GM12873 (cell line): ENCODE measurements around the gene NOL4L.

Experiments used
- TF ChIP-seq, protein P1 (sequence below): IDR thresholded peaks from 2 replicates; pipeline ENCODE4 v1.5.1; 2012; ENCODE audit warnings: low read depth, mild to moderate bottlenecking, moderate library complexity, low read length, control low read depth; ENCODE audit not compliant: insufficient read depth; ENCODE audit errors: missing control alignments

NOL4L gene

GRCh38 chr20:32427996-32428395, 157.1 kb downstream of the NOL4L start:
- TF ChIP-seq, protein P1, sequence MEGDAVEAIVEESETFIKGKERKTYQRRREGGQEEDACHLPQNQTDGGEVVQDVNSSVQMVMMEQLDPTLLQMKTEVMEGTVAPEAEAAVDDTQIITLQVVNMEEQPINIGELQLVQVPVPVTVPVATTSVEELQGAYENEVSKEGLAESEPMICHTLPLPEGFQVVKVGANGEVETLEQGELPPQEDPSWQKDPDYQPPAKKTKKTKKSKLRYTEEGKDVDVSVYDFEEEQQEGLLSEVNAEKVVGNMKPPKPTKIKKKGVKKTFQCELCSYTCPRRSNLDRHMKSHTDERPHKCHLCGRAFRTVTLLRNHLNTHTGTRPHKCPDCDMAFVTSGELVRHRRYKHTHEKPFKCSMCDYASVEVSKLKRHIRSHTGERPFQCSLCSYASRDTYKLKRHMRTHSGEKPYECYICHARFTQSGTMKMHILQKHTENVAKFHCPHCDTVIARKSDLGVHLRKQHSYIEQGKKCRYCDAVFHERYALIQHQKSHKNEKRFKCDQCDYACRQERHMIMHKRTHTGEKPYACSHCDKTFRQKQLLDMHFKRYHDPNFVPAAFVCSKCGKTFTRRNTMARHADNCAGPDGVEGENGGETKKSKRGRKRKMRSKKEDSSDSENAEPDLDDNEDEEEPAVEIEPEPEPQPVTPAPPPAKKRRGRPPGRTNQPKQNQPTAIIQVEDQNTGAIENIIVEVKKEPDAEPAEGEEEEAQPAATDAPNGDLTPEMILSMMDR: no peak

DNA sequence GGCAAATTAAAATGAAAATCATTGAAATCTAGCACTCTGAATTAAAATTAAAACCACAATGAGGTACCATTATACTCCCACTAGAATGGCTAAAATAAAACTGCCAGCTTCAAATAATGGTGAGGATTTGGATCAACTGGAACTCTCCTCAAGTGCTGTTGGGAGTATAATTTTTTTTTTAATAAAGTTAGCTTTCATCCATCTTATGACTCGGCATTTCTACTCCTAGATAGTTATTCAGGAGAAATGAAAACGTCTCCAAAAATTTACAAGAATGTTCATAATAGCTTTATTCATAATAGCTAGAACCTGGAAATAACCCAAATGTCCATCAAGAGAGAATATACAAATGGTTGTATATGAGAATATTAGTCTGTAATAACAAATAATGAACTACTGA, 163.8 kb downstream of the NOL4L start:
- TF ChIP-seq, protein P1: no peak

DNA sequence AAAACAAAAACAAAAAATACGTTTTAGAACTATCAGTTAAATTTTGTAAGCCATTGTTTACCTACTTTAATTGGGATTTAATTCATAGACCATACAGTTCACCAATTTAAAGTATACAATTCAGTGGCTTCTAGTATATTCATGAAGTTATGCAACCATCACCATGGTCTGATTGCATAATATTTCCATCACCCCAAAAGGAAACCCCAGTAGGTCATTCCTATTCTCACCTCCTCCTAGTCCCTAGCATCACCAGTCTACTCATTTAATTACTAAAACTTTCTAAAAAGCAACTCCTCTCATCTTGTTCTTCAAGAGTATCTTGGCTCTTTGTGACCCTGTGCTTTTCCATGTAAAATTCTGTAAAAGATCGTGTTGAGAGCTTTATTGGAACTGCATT, 166.8 kb downstream of the NOL4L start:
- TF ChIP-seq, protein P1: no peak

- TF ChIP-seq, protein P1: no peak
Measured at GRCh38 chr20:32416206-32416605, 168.9 kb downstream of the NOL4L start.

- TF ChIP-seq, protein P1: no peak
Measured at GRCh38 chr20:32415494-32415893, 169.6 kb downstream of the NOL4L start.

DNA sequence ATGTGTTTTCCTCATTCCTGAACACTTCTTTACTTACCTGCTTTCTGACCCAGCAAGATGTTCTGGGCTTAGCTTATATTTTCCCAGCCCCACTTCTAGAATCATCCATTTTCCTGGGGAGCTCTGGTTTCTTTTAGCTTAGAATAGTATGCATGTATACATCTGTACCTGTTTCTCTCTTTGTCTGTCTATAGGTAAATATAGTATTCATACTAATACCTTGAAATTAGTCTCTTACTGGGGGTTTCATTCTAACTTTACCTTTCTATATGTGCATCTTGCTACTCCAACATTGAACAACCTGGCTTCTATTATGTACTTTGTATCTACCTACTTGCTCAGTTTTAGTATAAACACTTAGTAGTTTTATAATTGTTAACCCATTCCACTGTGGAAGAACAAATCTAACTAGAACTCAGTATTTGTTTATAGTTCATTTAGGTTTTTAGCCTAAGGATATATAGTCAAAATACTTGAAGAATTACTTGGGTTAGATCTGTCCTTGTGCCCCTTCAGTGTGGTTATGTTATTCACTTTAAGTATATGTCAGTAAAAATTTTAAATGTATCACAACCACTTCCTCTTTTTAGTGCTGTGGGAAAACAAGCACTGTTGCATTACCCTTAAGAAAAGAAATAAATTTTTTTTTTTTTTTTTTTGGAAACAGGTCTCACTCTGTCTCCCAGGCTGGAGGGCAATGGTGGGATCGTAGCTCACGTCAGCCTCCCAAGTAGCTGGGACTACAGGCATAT, 173.0 kb downstream of the NOL4L start:
- TF ChIP-seq, protein P1: no peak

DNA sequence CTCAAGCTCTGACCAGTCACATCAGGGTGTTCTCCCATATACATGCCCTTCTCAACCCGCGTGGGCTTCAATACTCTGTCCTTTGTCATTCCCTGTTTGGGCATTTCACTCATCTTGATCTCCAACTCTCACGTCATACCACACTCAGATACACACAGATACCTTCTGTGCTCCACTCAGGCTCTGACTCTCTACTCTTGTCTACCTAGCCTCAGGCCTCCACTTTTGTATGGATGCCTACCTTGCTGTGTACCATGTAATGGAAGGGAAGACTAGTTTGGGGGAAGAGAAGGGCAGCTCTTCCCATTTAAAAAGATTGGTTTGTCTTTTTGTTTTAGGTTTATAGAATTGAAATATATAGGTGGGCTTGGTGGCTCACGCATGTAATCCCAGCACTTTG, 178.4 kb downstream of the NOL4L start:
- TF ChIP-seq, protein P1: no peak
